ENCODE measurements around the gene ATAT1. TPM values are rescaled to one million over a fixed set of nuclear protein-coding genes. Genes with fewer than 3 reads are reported as not detected.

The ATAT1 gene
- total and polyA plus RNA-seq, 9 of the 15 experiments (the other 6 are each of a cell fraction or from before 2014, with no cell fraction given): 0.65 to 5.8 (median 1.6) TPM

DNA sequence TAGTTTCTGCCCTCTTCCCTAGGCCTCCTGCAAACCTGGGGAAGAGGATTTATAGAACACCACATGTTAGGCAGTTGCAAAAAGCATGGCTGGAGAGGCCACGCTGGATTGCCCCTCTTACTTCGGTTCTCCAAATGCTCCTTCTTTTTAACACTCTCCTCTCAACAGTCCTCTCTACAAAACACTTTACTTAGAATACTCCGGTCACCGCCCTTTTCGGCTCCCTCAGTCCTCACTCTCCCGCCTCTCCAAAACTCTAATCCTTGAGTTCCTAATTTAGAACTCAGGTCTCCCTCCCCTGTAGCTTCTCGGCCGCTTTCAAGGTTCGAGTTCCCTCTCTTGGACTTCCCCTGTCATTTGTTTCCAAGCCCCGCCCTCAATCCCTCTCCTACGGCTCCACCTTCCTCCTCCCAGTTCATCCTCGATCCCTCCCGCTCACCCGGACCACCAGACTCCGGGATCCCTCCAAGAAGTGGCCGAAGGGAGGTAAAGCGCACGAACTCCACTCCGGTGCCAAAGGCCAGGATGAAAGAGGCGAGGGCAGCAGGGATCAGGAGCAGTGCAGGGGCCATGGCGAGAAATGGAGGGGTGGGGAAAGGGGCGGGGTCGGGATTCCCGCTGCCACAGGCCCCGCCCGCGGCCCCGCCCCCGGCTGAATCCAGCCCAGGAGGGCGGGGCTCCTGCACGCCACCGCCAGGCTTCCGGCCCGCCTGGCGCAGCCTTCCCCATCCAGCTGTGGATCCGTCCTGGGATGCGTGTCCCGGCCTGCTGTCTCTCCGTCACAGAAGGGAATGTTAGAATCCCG, 63.9 kb downstream of the ATAT1 start, which contains the start of gene NRM (continued):
- TF ChIP-seq, protein P1, sequence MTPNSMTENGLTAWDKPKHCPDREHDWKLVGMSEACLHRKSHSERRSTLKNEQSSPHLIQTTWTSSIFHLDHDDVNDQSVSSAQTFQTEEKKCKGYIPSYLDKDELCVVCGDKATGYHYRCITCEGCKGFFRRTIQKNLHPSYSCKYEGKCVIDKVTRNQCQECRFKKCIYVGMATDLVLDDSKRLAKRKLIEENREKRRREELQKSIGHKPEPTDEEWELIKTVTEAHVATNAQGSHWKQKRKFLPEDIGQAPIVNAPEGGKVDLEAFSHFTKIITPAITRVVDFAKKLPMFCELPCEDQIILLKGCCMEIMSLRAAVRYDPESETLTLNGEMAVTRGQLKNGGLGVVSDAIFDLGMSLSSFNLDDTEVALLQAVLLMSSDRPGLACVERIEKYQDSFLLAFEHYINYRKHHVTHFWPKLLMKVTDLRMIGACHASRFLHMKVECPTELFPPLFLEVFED (CRISPR knock-in tag; conservative IDR thresholded peaks at IDR 0.05): no peak
- TF ChIP-seq ELF1 (tag; IDR thresholded peaks at IDR 0.05) (peak; percentile 49; the same call in 1 of the 2 replicates), HDAC6 (IDR thresholded peaks at IDR 0.05; ENCODE audit: low read depth, low read length) (no peak), MTF1 (CRISPR knock-in tag; IDR thresholded peaks at IDR 0.05; ENCODE audit: borderline replicate concordance) (no peak), SP2 (IDR thresholded peaks at IDR 0.05; ENCODE audit: extremely low read depth, low read depth, low read length, poor library complexity, severe bottlenecking) (no peak), ETV1 (tag; conservative IDR thresholded peaks at IDR 0.05; ENCODE audit: low read depth) (peak; percentile 70), WHSC1 (IDR thresholded peaks at IDR 0.05; ENCODE audit: low read length) (no peak), RNF2 (IDR thresholded peaks at IDR 0.05) (no peak), STAT5A (IDR thresholded peaks at IDR 0.05; ENCODE audit: borderline replicate concordance, low read length) (no peak), MAZ (CRISPR knock-in tag; conservative IDR thresholded peaks at IDR 0.05 in 1 of 2, IDR thresholded peaks at IDR 0.05 in 1 of 2) (peak; percentile 80 to 96), FOSL1 (tag; conservative IDR thresholded peaks at IDR 0.05) (0 out of 2 replicates have a peak, but pooled peaks have one; percentile 11), ZNF780A (CRISPR knock-in tag; IDR thresholded peaks at IDR 0.05) (no peak), CBX1 (IDR thresholded peaks at IDR 0.05; ENCODE audit: low read depth) (no peak), SMARCE1 (IDR thresholded peaks at IDR 0.05) (no peak; the same call in 1 of the 2 replicates), ELF4 (CRISPR knock-in tag; IDR thresholded peaks at IDR 0.05) (0 out of 2 replicates have a peak, but pooled peaks have one; percentile 51), OTX1 (CRISPR knock-in tag; IDR thresholded peaks at IDR 0.05) (peak; percentile 71; the same call in 1 of the 2 replicates), MAFF (IDR thresholded peaks at IDR 0.05; ENCODE audit: low read length) (no peak)
- TF ChIP-seq, protein P2, sequence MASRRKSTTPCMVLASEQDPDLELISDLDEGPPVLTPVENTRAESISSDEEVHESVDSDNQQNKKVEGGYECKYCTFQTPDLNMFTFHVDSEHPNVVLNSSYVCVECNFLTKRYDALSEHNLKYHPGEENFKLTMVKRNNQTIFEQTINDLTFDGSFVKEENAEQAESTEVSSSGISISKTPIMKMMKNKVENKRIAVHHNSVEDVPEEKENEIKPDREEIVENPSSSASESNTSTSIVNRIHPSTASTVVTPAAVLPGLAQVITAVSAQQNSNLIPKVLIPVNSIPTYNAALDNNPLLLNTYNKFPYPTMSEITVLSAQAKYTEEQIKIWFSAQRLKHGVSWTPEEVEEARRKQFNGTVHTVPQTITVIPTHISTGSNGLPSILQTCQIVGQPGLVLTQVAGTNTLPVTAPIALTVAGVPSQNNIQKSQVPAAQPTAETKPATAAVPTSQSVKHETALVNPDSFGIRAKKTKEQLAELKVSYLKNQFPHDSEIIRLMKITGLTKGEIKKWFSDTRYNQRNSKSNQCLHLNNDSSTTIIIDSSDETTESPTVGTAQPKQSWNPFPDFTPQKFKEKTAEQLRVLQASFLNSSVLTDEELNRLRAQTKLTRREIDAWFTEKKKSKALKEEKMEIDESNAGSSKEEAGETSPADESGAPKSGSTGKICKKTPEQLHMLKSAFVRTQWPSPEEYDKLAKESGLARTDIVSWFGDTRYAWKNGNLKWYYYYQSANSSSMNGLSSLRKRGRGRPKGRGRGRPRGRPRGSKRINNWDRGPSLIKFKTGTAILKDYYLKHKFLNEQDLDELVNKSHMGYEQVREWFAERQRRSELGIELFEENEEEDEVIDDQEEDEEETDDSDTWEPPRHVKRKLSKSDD (conservative IDR thresholded peaks at IDR 0.05; ENCODE audit: low read length): no peak
- TF ChIP-seq, protein P3, sequence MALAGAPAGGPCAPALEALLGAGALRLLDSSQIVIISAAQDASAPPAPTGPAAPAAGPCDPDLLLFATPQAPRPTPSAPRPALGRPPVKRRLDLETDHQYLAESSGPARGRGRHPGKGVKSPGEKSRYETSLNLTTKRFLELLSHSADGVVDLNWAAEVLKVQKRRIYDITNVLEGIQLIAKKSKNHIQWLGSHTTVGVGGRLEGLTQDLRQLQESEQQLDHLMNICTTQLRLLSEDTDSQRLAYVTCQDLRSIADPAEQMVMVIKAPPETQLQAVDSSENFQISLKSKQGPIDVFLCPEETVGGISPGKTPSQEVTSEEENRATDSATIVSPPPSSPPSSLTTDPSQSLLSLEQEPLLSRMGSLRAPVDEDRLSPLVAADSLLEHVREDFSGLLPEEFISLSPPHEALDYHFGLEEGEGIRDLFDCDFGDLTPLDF (CRISPR knock-in tag; IDR thresholded peaks at IDR 0.05): no peak

Measured in K562 (cell line).